C4-2B (cell line): ENCODE data around the gene FAM53B.

Experiments
- CTCF ChIP-seq: fragments of 450-650 bp; conservative IDR thresholded peaks from 2 replicates; pipeline ENCODE4 v1.5.1; 2017; ENCODE audit warnings: mild to moderate bottlenecking
- ZFX ChIP-seq: fragments of 450-650 bp; IDR thresholded peaks from 2 replicates; pipeline ENCODE4 v1.6.1; 2017

DNA sequence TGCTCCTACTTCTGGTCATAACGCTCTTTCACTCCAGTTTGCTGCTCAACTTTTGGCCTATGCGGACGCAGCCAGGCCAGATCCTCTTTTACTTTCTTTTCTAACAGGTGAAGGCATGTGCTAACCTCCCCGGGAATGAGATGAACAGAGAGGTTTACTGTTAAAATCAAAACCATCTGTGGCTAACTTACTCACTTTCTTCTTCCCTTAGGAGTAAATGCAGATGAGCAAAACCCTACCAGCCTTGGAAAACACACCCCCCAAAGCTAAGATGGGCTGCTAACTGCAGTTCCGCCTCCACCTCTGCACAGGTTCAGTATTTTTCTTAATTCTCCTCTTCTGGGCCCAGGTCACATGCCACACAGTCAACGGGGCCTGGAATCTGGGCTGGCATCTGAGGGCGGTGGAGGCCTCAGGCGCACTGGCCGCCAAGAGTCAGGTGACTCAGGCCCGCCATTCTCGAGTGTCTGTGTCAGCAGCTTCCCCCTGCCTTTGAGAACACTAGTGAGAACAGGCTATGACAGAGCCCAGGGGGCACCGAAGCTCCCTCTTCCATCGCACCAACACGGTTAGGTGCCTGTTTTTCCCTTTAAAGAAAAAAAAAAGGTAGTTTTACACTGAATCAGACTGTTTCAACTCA lies 11.1 kb downstream of the FAM53B start:
- TF ChIP-seq CTCF = no peak
- no peak for TF ChIP-seq ZFX
